ENCODE data around the gene MMP25.
A peak's percentile ranks its signal among the peaks of the same experiment; 100 is the strongest.

- TF ChIP-seq CTCF (IDR thresholded peaks at IDR 0.05) (peak; percentile 76 to 88 (median 81)), POLR2A (IDR thresholded peaks at IDR 0.05; ENCODE audit: low read depth) (no peak)
These were observed 18.2 kb upstream of the MMP25 start for GRCh38 chr16:3027983-3028715.
